Activated naive CD4-positive, alpha-beta T cell treated with anti-CD3 and anti-CD28 coated beads, Interleukin-2, amount 10 ng/mL, durations not matched to agents 7 days and 5 days (primary cell): ENCODE results near the gene UBXN6.

ENCODE experiments used
- CTCF ChIA-PET: fragments of 350-600 bp; sonication (Branson Sonifier 250); formaldehyde crosslinking; loops from one replicate; lab custom pipeline; 2021; ENCODE audit warnings: antibody characterized with exemption; lab: Charles Lee
- DNase-seq: peaks from one replicate; pipeline ENCODE4 v3.0.0-alpha.2; 2020
- H3K27ac Mint-ChIP-seq: one replicate; pipeline ENCODE4 v1.8.0; 2021; ENCODE audit warnings: mild to moderate bottlenecking, moderate library complexity, mixed read lengths
- H3K27me3 Mint-ChIP-seq: one replicate; pipeline ENCODE4 v1.8.0; 2021; ENCODE audit warnings: mild to moderate bottlenecking, mixed read lengths
- H3K36me3 Mint-ChIP-seq: one replicate; pipeline ENCODE4 v1.8.0; 2021; ENCODE audit warnings: mixed read lengths
- H3K4me1 Mint-ChIP-seq: one replicate; pipeline ENCODE4 v1.8.0; 2021; ENCODE audit warnings: mixed read lengths
- H3K4me3 Mint-ChIP-seq: one replicate; pipeline ENCODE4 v1.8.0; 2021; ENCODE audit warnings: mild to moderate bottlenecking, moderate library complexity, mixed read lengths
- H3K9me3 Mint-ChIP-seq: one replicate; pipeline ENCODE4 v1.8.0; 2021; ENCODE audit warnings: mixed read lengths

The UBXN6 gene

DNA sequence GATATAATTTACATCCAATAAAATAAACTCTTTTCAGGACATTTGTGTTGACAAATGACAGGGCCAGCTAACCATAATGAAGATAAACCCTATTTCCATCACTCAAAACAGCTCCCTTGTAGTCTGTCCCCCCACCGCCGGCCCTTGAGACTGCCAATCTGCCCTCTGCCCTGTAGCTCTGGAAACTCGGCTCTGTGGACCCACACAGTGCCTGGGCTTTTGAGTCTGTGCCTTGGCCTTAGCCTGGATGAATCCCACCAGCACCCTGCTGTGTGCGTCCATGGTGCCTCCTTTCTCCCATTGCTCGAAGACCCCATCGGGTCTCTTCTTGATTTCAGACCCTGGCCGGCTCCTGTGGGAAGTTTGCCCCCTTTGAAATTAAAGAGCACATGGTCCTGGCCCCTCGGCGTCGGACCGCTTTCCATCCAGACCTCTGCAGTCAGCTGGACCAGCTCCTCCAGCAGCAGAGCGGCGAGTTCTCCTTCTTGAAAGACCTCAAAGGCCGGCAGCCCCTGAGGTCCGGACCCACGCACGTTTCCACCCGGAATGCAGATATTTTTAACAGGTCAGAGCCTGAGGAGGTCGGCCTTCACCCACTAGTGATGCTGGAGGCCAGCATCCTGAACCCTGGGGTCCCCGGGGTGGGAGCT lies 29.1 kb downstream of the UBXN6 start:
- H3K27me3 Mint-ChIP-seq: no peaks in the 10 kb centered on the region
- no peaks in the 10 kb centered on the region for H3K9me3 Mint-ChIP-seq
- DNase-seq: no peak
- H3K36me3 Mint-ChIP-seq: peaks cover 48% of the 10 kb centered on the region
- no peak overlapping the region for H3K27ac Mint-ChIP-seq
- CTCF ChIA-PET: interaction anchor here (1.0 kb wide), 1 partner anchor 9 kb away, joined by 3 read pairs; no protein-coding TSS in a partner anchor
- H3K4me1 Mint-ChIP-seq: peaks cover 5% of the 10 kb centered on the region
- no peak overlapping the region for H3K4me3 Mint-ChIP-seq

DNA sequence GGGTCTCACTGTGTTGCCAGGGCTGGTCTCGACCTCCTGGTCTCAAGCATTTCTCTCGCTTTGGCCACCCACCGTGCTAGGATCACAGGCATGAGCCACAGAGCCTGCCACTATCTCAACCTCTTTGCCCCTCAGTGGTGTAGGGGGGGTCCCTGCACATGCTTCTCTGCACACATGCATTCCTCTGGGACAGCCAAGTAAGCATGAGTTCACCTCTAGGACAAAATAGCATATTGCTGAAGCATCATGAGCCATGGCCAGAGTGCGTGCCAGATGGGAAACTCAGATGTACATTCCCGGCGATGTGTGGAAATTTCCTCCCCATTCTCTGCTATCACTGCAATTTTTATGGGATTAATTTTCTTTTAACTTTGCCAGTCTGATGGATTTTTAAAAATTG lies 32.1 kb downstream of the UBXN6 start:
- DNase-seq: no peak
- CTCF ChIA-PET: no interaction called here
- no peak overlapping the region for H3K27ac Mint-ChIP-seq
- peaks cover 37% of the 10 kb centered on the region for H3K36me3 Mint-ChIP-seq
- no peak overlapping the region for H3K4me3 Mint-ChIP-seq
- H3K27me3 Mint-ChIP-seq: no peaks in the 10 kb centered on the region
- H3K4me1 Mint-ChIP-seq: peaks cover 12% of the 10 kb centered on the region
- no peaks in the 10 kb centered on the region for H3K9me3 Mint-ChIP-seq

DNA sequence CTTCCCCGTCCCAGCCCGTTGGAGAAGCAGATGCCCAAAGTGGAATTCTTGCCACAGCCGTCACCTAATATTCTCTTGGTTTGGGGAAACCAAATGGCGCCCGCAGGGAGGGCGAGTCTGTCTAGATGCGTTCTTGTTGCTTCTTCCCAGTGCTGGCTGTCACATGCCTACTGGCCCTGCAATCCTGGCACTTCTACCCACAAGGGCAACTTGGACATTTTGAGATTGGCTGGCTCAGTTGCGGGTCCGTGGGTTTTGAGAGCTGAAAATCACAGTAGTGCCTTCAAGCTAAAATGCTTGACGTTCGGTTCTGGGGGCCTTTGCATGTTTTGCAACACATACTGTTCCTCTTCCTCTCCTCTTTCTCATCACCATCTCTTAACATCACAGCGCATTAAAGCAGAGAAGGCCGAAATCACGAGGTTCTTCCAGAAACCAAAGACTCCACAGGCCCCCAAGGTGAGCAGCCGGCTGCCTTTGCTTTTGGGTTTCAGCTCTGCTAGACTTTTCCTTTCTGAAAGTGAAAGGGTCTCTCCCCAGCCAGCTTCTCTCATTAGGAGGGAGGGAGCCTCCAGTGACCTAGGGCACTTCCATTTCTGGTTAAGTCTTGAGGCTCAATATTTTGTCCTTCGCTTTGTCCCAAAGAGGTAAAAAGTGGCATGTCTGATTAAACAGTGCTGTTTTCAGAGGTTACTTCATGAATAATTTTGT lies 34.0 kb downstream of the UBXN6 start:
- no peaks in the 10 kb centered on the region for H3K9me3 Mint-ChIP-seq
- CTCF ChIA-PET: no interaction called here
- no peak overlapping the region for H3K4me3 Mint-ChIP-seq
- no peak for DNase-seq
- peaks cover 29% of the 10 kb centered on the region for H3K36me3 Mint-ChIP-seq
- peaks cover 12% of the 10 kb centered on the region for H3K4me1 Mint-ChIP-seq
- H3K27me3 Mint-ChIP-seq: no peaks in the 10 kb centered on the region
- H3K27ac Mint-ChIP-seq: peak overlapping the region; percentile 76

DNA sequence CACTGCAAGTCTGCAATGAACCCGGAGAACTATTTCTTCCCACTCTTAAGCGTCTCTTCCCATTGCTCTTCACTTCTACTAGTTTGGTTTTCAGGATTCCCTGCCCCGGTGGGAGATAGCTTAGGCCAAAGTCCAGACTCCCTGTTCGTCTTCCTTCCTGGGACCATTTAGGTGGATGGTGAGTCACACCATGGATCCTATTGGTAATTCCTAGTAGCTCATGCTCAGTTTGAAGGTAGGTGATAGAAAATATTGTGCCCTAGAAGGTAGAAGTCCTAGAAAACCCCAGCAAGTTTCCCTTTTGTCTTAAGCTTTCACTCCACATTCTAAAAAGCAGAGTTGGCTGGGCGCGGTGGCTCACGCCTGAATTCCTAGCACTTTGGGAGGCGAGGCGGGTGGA lies 41.3 kb downstream of the UBXN6 start:
- H3K36me3 Mint-ChIP-seq: peaks cover 33% of the 10 kb centered on the region
- DNase-seq: no peak
- no peaks in the 10 kb centered on the region for H3K27me3 Mint-ChIP-seq
- H3K4me1 Mint-ChIP-seq: peaks cover 4% of the 10 kb centered on the region
- H3K27ac Mint-ChIP-seq: peak overlapping the region; percentile 49
- H3K9me3 Mint-ChIP-seq: no peaks in the 10 kb centered on the region
- CTCF ChIA-PET: no interaction called here
- no peak overlapping the region for H3K4me3 Mint-ChIP-seq

GRCh38 chr19:4415352-4415751 lies 42.2 kb downstream of the UBXN6 start:
- no peaks in the 10 kb centered on the region for H3K9me3 Mint-ChIP-seq
- H3K4me1 Mint-ChIP-seq: peaks cover 4% of the 10 kb centered on the region
- CTCF ChIA-PET: interaction anchor here (1.8 kb wide), 1 partner anchor 15 kb away, joined by 4 read pairs; the partner anchor contains the start of gene SH3GL1
- peaks cover 33% of the 10 kb centered on the region for H3K36me3 Mint-ChIP-seq
- no peaks in the 10 kb centered on the region for H3K27me3 Mint-ChIP-seq
- H3K27ac Mint-ChIP-seq: no peak overlapping the region
- no peak overlapping the region for H3K4me3 Mint-ChIP-seq
- no peak for DNase-seq

GRCh38 chr19:4414800-4415321 lies 42.7 kb downstream of the UBXN6 start:
- Mint-ChIP-seq H3K27me3 (no peaks in the 10 kb centered on the region), H3K27ac (no peak overlapping the region), H3K36me3 (peaks cover 31% of the 10 kb centered on the region), H3K9me3 (no peaks in the 10 kb centered on the region), H3K4me3 (no peak overlapping the region), H3K4me1 (peaks cover 4% of the 10 kb centered on the region)
- CTCF ChIA-PET: interaction anchor here (1.8 kb wide), 1 partner anchor 14 kb away, joined by 4 read pairs; the partner anchor contains the start of gene SH3GL1
- no peak for DNase-seq

- Mint-ChIP-seq H3K4me3 (no peak overlapping the region), H3K27ac (no peak overlapping the region), H3K36me3 (peaks cover 34% of the 10 kb centered on the region), H3K4me1 (peaks cover 4% of the 10 kb centered on the region), H3K9me3 (no peaks in the 10 kb centered on the region), H3K27me3 (no peaks in the 10 kb centered on the region)
- no peak for DNase-seq
- CTCF ChIA-PET: interaction anchor here (0.9 to 1.8 kb wide), 3 partner anchors 10 to 30 kb away, joined by 3 to 4 read pairs (median 3); partner anchors contain the start of gene SH3GL1
These were observed 43.3 kb downstream of the UBXN6 start for GRCh38 chr19:4414144-4414799.

- CTCF ChIA-PET: interaction anchor here (0.9 to 1.0 kb wide), 2 partner anchors 9 to 30 kb away, joined by 3 read pairs; no protein-coding TSS in a partner anchor
These were observed 44.0 kb downstream of the UBXN6 start for GRCh38 chr19:4413588-4413987.

GRCh38 chr19:4409123-4409933 lies 48.3 kb downstream of the UBXN6 start:
- Mint-ChIP-seq H3K4me3 (no peak overlapping the region), H3K36me3 (peaks cover 39% of the 10 kb centered on the region), H3K4me1 (peaks cover 19% of the 10 kb centered on the region), H3K9me3 (no peaks in the 10 kb centered on the region), H3K27ac (no peak overlapping the region), H3K27me3 (no peaks in the 10 kb centered on the region)
- DNase-seq: no peak
- CTCF ChIA-PET: interaction anchor here (0.7 to 1.2 kb wide), 3 partner anchors 9 to 63 kb away, joined by 3 read pairs; partner anchors contain the start of gene SH3GL1

More at GRCh38 chr19:4413588-4413987, 44.0 kb downstream of the UBXN6 start:
- Mint-ChIP-seq H3K9me3 (no peaks in the 10 kb centered on the region), H3K36me3 (peaks cover 38% of the 10 kb centered on the region), H3K27me3 (no peaks in the 10 kb centered on the region), H3K27ac (peak overlapping the region; percentile 45), H3K4me1 (peaks cover 4% of the 10 kb centered on the region), H3K4me3 (no peak overlapping the region)
- DNase-seq: no peak

- CTCF ChIA-PET: no interaction called here
- H3K4me1 Mint-ChIP-seq: peaks cover 37% of the 10 kb centered on the region
- no peaks in the 10 kb centered on the region for H3K9me3 Mint-ChIP-seq
- no peaks in the 10 kb centered on the region for H3K27me3 Mint-ChIP-seq
- DNase-seq: no peak
- peaks cover 28% of the 10 kb centered on the region for H3K36me3 Mint-ChIP-seq
- H3K4me3 Mint-ChIP-seq: no peak overlapping the region
- H3K27ac Mint-ChIP-seq: no peak overlapping the region
These were observed 51.0 kb downstream of the UBXN6 start for GRCh38 chr19:4406626-4407025.

DNA sequence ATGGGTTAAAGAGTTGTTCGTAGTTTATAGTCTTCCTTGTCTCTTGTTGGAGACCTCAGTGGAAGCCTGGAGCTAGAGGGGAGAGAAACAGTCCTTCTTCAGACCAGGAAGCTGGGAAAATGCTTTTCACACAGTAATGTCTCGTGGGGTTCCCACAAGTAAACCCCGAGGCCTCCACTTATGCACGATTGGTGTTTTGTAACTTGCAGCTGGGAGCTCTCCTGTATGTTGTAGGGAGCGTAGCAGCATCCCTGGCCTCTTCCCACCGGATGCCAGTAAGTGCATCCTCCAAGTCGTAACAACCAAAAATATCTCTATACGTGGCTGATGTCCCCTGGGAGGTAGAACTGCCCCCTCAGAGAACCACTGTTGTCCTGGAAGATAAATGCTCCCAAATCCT lies 51.6 kb downstream of the UBXN6 start:
- peaks cover 43% of the 10 kb centered on the region for H3K4me1 Mint-ChIP-seq

GRCh38 chr19:4403005-4403761 lies 54.4 kb downstream of the UBXN6 start:
- no peak for DNase-seq
- peaks cover 63% of the 10 kb centered on the region for H3K4me1 Mint-ChIP-seq
- peak overlapping the region; percentile 92 for H3K27ac Mint-ChIP-seq
- H3K9me3 Mint-ChIP-seq: no peaks in the 10 kb centered on the region
- H3K27me3 Mint-ChIP-seq: no peaks in the 10 kb centered on the region
- CTCF ChIA-PET: interaction anchor here (1.8 to 3.2 kb wide), 2 partner anchors 69 to 156 kb away, joined by 5 to 11 read pairs; partner anchors contain the start of genes HDGFL2 and YJU2
- peak overlapping the region; percentile 91 for H3K4me3 Mint-ChIP-seq
- peaks cover 23% of the 10 kb centered on the region for H3K36me3 Mint-ChIP-seq

More for the DNA sequence above, 51.6 kb downstream of the UBXN6 start:
- H3K4me3 Mint-ChIP-seq: no peak overlapping the region
- no peak overlapping the region for H3K27ac Mint-ChIP-seq
- CTCF ChIA-PET: no interaction called here
- H3K27me3 Mint-ChIP-seq: no peaks in the 10 kb centered on the region
- H3K36me3 Mint-ChIP-seq: peaks cover 28% of the 10 kb centered on the region
- no peak for DNase-seq
- no peaks in the 10 kb centered on the region for H3K9me3 Mint-ChIP-seq
